Cerebellar cortex (tissue), 1 donor: ENCODE data around the gene PTCH1.
A peak's percentile ranks its signal among the peaks of the same experiment; 100 is the strongest.

Experiments
- DNase-seq: peaks from one replicate; pipeline ENCODE4 v3.0.0-alpha.2; 2015; ENCODE audit warnings: low spot score

Gene PTCH1

DNA sequence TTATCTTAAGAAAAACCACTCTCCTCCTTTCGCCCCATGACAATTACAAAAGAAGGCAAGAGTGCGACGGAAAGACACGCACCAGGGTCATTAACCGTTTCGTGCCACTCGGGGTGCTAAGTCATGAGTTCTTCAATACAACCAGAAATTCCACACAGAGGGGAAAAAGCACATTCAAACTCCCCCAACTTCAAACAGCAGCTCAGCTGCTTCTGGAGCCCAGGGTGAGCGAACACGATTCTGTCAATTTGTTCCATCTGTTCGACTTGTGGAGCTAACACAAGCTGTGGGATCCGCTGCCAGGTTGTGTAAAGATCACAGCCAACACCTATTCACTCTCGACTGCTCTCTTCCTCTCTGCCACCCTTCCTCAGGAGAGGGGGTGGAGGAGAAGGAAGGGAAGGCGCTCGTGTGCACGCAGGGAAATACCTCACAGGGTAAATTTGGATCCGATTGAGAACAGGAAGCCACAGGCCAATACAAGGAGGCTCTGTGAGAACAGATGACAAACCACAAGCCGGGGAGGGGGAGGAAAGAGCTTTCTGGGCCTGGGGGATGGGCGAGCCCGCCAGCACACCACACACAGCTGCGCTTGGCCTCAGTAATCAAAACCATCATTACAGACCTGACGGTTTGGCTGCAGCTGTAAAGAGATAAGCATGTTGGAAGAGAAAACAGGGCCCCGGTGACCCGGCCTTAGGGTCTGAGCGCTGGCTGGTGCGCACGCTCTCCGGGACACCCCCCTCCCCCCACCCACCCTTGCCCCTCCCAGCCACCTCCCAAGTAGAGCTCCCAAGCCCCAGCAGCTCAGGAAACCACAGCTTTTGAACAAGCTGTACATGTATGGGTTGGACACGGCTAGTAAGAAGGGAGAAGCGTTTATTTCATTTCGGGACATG is 54.3 kb downstream of the PTCH1 start:
- DNase-seq: peak; percentile 91

DNA sequence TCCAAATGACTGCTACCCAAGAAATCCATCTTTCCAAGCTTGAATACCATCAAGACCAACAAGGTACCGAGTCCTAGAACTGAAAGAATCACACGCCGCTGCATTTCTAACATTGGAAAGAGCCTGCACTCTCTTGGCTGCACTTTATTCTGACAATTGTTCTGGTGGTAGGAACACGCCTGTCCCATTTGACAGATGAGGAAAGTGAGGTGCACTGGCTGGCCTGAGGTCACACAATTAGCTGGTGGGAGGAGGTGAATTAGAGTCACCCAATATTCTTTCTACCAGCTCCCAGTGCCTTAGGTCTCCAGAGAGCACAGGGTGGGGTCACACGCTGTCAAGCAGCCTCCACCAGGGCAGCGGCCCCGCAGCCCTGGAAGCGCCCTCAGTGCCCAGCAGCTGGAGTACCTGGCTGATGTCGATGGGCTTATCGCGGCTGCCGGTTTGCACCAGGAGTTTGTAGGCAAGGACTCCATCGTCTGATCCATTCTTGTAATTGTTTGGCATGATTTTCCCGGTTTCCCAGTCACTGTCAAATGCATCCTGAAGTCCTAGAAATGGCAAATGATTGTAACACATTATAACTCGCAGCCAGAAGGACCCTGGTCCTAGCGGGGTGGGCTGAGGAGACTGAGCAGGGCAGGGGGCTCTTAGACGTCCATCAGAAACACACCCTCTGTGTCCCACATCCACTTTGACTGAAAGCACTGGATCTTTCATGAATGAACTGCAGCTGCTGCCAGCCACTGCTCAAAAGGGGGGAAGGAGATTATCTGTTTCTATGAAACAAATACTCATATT is 55.1 kb downstream of the PTCH1 start:
- DNase-seq: no peak

DNA sequence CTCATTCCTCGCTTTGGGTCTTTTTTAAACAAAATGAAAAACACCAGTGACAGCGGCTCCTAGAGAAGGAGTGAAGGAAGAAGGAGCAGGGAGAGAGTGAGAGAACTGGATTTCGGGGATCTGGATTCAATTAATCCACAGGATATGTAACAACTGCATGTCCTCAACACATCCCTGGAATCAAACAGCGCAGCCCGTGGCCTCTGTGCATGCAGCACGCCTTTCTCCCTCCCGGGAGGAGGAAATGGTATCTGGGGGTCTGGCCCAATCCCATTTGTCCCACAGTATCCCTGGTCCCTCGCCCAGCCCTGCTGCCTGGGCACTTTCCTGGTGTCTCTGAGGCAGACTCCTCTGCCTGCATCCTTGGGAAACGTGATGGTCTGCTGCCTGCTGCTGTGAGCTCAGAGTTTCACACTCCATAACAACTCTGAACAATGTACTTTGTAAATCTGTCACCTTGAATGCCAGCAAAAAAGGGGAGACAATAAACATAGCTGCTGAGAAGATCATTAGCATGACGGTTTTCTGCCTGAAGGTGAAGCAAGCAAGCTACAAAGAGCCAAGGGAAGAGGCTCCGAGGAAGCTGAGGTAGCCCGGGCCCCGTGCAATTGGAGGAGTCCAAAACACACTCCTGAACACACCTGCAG is 56.1 kb downstream of the PTCH1 start:
- DNase-seq: no peak

DNA sequence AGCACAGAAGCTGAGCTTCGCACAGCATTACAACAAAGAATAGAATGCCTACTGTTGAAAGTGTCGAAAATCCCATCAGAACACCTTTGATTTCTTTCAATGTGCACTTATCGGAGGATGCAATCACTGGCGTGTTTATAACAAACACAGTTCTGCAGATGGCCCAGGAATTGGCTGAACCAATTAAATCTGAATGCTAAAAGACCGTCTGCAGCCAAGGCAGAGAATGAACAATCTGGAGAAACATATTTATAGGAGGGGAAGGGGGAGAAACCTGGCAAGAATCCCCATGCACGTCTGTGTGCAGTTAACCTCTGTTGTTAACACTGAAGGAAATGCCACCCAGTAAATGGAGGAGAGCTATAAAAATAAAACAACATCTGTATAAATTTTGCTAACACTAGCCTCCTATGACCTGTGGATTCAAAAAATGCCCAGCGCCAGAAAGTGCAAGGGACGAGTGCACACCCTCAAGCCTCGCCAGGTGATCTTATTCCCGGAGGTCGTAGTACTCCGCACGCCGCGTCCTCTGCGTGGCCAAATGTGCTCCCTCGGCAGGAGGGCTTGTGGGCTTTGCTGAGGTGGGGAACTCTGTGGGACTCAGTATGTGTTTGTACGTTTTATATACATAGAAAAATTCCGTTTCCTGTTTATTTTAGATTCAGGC is 56.8 kb downstream of the PTCH1 start:
- peak; percentile 82 for DNase-seq

DNA sequence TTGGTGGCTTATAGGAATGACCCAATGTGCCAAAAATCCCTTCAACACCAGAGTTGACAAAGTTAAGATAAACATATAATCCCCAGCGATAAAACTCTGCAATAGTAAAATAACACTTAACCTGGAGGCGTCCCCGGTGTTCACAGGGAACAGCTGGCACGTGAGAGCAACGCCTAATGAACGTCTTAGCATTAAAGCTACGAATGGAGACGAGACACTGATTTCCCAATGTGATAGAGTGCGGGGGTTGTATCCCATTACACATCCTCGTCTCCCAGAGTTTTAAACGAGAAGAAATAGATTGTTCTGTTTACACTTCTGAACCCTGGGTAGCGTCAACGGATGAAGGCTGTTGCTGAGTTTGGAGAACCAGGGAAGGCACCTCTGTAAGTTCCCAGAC is 57.6 kb downstream of the PTCH1 start:
- DNase-seq: no peak

DNA sequence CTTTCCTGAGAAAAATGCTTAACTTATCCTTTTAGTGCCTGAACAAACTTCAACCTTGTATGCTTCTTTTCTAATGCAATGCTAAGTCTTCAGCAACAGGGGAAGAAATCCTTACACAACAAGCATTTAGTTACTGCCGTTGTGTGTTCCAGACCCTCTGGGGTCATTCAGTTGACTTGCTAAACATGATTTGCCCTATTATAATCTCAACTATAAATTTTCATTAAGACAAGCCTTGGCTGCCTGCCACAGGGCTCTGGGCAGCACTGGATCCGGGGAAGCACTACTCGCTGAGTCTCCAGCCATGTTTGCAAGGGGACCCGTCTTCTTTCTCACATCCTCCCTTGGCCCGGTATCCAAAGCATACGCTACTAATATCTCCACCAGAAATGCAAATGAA is 58.1 kb downstream of the PTCH1 start:
- peak; percentile 29 for DNase-seq

DNA sequence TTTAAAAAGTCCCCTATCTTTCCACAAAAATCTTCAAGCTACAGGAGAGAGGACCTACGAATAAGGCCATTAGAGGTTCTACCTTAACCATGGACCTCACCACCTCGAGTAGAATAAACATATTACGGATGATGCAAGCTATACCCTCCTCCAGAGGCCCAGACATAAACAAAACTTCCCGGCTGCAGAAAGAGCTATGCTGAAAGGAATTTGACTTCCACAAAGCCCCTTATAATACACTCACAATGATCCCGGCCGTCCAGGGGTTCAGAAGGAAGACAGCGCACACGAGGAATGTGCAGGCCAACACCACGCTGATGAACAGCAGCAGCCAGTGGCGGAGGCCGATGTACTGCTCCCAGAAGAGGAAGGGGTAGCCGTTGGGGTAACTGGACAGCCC is 59.0 kb downstream of the PTCH1 start:
- DNase-seq: no peak

DNA sequence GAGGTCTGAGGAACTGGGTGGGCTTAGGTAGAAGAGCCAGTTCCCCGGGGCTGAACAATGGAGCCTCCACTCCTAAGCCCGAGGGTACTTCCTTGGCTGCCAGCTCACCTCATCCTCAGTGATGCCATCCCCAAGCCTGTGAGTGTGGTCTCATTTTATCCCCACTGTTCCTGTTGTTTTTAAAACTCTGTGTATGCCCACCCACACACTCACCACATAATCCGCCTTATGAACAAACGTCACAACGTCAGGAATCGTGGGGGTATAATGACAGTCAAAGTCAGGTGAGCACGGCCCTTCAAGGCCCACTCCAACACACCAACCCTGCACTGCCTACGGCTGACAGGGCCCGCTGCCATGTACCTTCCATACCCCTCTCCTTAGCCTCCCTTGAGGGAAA is 61.1 kb downstream of the PTCH1 start:
- no peak for DNase-seq

DNA sequence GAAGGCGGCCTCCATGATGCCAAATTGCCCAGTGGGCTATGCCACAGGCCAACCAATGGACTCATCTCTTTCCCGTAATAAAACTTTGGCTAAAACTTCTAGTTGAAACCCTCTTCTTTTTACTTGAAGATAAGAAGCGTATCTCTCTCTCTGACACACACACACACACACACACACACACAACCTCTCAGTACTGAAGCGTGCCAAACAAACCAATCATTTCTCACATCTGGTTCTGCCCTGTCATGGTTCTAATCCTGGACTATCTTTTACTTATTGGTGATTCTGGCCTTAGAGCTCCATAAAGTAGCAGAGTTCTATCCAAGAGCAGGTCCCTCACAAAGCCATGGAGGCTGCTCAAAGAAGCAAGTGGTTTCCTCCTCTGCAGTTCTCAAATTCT is 64.6 kb downstream of the PTCH1 start:
- DNase-seq: no peak

DNA sequence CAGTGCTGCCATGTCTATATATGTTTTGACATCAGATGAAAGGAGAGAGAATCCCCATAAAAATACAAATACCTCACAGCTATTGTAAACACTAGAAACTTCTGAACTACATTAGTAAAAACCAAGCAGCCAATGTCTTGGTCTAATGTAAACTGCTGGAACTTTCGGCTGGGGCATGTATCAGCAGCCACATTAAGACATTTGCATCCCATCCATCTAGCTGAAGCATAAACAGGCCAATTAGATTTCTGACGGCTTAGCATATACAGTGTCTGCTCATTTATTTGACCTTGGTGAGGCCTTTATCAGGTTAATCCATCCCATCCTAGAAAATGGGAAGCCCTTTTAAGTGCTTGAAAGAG is 65.7 kb downstream of the PTCH1 start:
- DNase-seq: no peak

DNA sequence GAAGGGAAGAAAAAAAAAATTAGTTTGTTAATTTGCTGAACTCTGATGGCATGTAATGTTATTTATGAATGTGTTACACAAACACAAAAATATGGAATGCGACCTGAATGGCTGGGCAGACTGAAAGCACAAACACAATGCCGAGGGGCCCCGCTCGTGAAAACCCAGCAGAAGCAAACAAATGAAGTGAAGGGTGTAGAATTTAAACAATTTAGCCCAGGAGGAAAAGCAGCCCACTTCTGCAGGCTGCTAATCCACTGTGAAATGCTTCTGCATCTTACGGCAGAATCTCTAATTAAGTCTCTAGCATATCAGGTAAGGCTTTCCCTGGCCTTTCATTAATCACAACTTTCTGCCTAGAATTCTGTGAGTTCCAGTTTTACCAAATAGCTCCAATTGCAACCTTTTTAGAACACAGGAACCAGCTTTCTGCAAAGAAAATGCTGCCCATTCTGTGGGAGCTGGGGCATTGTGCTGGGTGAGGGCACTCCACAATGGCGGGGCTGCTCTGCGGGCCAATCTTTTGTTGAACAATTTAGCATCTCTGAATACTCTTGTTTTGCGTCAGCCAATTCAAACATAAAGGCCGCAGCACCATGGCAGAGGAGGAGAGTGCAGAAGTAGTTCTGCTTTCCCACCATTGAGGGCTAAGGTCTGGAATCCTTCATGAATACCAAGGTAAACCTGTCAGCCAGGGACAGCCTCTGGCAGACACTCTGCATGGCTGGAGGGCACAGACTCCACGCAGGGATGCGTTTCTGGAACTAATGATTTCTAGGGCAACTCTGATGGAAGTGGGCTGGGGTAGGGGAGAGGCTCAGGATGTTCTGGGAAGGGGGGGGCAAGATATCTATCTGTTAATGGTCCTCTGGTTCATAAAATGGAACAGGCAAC is 66.4 kb downstream of the PTCH1 start:
- no peak for DNase-seq

DNA sequence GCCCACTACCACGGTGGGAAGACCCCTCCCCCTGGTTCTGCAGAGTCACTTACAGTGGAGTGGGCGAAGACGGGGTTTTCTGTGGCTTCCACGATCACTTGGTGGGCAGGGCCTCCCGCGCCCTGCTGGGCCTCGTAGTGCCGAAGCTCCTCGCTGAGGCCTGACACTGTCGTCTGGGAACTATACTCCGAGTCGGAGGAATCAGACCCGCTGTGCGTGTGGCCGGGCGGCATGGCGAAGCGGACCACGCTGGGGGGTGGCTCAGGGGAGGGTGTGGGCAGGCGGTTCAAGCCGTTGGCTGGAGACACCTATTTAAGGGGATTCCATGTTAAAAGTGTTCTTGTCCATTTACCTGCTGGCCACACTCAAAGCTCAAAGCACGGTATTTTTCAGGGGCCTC is 67.8 kb downstream of the PTCH1 start:
- no peak for DNase-seq

DNA sequence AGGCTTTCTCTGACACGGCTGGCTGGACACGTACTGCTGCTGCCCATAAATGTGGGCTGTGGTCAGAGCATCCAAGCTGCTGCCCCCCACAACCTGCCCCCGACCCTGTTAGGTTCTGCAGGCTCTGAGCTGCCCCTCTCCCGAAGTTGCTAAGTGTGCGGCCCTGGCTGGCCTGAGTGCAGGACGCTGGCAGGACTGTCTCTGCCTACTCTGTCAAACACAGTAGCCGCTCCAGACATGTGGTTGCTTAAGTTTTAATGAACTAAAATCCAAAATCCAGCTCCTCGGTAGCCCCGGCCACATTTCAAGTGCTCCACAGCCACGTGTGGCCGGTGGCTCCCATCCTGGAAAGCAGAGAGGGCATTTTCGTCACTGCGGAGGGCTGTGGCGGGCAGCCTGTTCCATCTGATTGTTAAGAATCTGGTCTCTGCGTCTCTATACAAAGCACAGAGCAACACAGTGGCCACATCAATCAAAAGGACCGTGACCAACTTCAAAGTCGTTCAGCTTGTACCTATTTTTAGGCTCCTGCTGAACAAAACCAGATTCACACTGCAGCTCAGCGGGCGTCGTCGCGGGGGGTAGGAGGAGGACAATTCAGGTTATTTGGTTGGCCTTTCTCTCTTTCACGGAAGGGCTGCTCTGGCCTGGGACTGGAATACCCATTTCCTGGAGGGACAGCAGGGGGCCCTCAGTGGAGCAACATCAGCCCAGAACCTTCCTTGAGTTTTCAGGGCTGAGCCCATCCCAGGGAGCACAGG is 68.9 kb downstream of the PTCH1 start:
- DNase-seq: no peak

DNA sequence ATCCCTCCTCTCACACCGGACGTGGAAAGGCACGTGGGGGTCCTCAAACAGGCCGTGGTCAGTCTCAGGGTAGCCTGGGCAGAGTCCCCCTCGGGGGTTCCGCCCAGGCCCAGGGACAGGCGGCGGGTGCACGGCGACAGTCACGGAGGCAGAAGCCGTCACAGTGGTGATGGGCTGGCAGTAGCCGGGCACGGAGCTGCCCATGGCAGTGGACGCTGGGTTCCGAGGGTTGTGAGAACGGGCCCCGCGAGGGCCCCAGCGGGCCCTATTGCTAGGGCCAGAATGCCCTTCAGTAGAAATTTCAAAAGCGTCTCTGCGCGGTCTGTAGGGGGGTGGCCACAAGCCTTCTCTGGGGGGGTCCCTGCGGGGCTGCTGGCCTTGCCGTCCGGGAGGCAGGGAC is 69.8 kb downstream of the PTCH1 start:
- no peak for DNase-seq

DNA sequence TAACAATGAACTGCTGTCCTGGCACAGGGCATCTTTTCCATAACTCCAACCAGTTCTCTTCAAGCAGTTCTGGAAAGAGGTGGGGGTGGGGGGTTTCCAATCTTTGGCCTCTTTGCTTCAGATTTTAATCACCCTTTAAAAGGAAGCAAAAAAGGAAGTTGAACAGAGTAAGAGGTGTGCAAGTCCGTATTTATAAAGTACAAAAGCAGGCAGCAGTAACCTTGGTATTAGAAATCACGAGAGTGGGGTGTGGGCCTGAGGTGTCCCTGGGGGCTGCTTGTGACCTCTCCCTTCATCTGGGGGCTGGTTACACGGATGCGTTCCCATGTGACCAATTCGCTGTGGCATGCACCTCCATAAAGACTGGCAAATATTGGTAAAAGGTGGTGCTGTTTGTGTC is 70.5 kb downstream of the PTCH1 start:
- DNase-seq: no peak

DNA sequence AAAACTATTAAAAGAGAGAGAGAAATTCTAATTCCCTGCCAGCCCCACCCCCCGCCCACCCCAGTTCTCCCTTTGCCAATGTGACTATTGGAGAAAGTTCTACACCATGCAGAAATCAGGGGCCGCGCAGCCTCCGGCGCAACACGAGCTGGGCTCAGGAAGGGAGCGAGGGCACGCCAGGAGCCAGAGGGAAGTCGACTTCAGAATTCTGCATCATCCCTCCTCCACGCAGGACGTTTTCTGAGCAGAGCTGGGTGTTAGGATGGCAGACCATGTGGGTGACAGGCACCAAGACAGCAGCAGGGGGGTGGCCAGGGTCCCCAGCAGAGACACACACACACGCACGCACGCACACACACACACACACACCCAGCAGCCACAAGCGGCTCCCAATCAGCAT is 72.6 kb downstream of the PTCH1 start:
- no peak for DNase-seq

DNA sequence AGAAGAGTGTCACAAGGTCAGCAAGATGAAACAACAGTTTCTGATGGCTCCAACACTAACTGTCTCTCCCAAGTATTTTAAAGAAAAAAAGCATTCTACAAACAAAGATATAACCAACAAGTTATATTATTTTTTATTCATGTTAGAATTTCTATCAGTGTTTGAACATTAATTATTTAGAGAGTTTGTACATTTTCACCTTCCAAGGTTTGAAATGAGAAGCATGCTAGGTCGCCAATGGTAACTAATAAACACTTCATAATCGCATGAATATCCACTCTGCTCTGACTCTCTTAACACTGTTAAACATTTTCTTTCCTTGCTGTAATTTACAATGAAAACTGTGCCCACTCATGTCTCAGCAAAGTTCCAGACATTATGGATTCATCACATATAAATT is 73.5 kb downstream of the PTCH1 start:
- no peak for DNase-seq

DNA sequence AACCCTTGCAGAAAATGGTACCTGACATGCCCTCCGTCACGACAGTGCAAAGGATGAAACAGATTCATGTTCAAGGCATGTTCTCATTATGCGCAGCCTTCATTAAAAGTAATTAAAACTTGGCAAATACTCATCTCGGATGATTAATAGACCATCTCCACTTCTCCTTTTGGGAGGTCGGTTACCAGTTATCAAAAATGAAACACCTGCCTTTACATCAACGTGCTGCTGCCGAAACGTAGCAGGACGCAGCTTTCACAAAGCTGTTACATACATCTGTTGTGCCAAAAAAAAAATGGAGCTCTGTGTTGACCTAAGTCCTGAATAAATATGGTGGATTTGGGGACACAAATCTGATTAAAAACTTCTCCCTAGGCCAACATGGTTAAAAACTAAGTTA is 75.7 kb downstream of the PTCH1 start:
- DNase-seq: no peak

DNA sequence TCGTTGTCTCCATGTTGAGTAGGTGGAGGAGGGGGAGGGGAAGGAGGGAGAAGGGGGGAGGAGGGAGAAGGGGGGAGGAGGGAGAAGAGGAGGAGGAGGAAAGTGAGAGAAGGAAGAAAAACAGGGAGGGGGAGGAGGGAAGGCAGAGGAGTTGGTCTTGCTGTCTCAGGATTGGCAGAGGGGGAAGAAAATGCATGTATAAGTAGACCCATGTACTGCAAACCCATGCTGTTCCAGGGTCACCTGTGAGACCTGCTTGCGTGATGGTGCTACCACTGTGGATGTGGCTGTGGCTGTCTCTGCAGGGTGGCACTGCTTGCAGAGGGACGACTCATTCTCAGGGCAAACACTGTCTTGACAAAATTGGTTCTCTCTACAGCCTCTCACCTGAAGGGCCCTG is 76.3 kb downstream of the PTCH1 start:
- no peak for DNase-seq

DNA sequence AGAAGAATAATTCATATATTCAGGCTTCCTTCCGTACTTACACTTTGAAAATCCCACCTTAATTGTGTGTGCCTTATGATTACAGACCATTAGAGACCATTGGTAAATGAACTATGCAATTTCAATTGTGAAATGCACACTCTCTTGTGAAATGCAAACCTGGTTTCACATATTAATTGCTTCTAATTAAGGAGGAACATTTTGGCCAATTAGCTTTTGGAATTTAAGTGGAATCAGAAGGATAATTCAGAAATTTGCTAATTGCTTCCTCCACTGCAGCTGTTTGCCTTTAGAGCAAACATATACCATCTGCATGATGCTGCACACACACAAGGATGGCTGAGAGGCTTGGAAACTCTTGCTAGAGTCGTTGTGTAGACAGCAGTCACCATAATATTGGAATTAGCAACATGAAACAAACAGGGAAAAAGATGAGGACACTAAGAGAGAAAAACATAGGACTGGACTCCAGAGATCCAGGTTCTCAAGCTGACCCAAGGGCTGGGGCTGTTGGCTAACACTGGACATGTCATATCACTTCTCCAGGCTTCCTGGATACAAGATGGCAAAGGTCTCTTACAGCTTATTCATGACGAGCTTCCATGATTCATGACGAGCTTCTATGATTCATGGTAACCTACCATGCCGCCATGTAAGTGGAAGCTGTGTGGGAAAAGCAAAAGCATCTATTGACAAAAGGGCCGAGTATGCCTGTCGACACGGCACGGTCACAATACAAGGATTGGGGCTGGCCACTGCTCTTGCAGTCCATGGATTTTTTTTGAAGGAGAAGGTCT is 78.0 kb downstream of the PTCH1 start:
- DNase-seq: no peak
